ENCODE data around the gene SOAT1.
"Not testable (repeated sequence)": the region's sequence is repeated elsewhere in the genome, so short reads cannot be mapped to it uniquely, and the experiment has no call there.

The SOAT1 gene

DNA sequence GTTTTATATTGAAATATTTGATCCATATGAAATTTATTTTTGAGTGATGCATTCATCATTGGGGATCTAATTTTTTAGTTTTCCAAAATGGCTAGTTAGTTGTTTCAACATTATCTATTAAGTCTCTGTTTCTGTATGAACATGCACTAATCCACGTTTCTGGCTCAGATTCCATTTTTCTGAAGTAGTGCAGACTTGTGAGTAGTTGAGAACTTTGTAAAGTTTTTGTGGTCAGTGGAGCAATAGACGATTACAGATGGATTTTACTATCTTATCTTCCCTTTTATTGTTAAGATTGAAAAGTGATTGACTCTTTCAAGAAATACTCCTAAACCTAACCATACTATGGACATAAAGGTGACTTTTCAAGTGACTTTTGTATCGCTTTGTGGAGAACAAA, 16.7 kb downstream of the SOAT1 start:
- no peak for DNase-seq

DNA sequence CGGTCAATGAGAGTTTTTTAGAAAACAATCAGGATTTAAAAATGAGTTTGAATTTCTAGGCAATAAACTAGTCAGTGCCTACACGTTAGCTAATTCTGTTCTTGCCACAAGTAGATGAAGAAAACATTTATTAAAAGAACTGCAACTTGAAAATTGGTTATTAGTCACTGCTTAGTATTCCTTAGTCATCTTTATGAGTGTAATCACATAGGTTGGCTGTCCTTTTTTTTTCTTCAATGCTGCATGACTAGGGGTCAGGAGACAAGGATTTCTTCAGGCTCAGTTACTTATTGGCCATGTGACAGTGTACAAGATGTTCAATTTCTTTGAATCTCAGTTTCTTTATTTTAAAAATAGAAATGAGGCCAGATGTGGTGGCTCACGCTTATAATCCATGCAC, 17.1 kb downstream of the SOAT1 start:
- DNase-seq = no peak

DNA sequence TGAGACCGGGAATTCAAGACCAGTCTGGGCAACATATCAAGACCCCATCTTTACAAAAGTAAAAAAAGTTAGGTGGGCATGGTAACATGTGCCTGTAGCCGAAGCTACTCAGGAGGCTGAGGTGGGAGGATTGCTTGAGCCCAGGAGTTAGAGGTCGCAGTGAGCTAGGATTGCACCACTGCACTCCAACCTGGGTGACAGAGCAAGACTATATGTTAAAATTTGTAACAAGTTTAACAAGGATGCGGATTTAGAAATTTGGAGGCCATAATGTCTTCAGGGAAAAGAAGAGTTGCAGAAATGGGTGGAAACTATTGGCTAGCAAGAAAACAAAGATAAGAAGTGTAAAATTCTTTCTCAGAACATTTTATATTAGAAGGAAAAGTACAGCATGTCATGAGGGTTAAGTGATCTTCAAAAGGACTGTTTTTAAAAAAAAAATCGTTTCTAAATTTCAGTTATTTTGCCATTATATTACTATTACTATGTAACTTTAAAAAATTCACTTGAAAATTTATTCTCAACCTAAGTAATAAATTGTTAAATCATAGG, 17.6 kb downstream of the SOAT1 start:
- DNase-seq = no peak

DNA sequence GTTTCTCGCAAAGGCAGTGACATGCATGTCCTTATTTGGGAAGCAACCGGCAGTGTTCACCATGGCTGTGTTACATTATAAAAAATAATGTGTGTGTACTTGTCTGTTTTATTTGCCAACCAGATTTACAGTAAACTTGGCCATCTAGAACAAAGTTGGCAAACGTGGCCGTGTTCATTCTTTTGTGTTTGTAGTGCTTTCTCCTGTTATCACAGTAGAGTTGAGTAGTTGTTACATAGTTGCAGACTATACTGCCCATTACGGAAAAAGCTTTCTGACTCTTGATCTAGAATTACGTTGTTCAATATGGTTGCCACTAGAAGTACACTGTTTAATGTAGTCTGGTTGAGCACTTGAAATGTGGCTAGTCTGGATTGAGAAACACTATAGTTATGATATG, 19.4 kb downstream of the SOAT1 start:
- DNase-seq = no peak

DNA sequence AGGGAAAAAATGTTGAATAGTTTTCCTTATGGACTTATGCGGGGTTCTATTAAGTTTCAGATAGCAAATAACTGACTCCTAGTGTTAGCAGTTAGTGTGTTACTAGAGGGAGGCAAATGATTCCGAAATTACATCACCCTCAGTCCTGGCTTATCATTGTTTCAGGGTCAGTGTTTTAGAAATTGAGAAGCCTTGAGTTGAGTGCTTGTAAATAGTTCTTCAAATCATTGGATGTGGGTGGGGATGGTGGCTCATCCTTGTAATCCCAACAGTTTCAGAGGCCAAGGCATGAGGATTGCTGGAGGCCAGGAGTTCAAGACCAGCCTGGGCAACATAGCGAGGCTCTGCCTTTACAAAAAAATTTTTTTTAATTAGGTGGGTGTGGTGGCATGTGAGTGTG, 21.3 kb downstream of the SOAT1 start:
- no peak for DNase-seq

DNA sequence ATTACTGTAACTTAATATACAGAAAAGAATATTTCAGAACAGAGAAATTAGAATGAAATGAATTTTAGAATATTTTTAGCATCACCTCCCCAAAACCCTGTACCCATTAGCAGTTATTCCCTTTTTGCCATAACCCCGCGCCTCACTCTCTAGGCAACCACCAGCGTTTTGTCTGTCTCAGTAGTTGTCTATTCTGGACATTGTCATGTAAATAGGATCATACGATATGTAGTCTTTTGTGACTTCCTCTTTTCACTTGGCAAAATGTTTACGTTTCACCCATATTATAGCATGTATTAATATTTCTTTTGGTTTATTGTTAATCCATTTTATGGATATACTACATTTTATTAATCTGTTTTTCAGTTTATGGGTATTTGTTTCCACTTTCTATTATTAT, 24.9 kb downstream of the SOAT1 start:
- no peak for DNase-seq

DNA sequence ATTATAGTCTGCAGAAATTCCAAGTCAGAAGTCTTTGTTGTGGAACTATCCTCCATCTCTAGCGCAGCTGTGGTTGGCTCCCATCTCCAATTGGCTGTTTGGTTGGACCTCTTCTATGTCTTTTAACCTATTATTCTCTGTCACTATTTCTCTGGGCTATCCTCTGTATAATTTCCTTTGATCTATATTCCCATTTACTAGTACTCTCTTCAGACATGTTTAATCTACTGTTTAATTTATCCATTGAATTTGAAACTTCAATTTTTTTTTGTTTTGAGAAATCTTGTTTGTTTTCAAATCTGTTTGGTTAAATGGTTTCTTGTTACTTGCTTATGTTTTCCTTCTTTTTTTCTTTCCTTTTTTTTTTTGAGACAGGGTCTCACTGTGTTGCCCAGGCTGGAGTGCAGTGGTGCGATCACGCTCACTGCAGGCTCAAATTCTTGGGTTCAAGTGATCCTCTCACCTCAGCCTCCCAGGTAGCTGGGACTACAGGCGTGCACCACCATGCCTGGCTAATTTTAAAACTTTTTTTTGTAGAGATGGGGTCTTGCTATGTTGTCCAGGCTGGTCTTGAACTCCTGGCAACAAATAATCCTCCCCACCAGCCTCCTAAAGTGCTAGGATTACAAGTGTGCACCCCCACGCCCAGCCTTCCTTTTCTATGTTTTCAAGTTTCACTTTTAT, 28.1 kb downstream of the SOAT1 start:
- no peak for DNase-seq

DNA sequence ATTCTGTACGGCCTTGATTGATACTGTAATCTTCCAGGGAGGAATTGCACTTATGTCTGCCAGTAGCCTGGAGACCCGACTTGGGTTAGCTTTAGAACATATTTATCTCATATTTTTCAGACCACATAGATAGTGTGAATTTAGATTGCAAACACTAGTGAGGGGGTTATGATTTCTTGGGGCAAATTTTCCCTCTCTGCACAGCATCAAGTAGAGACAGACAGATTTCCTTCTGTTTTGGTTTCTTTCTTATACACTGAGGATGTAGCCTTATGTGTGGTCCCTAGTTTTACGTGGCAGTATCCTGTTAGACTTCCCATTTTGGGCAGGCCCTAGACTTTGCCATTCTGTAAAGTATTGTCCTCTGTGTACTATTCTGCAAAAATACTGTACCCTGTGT, 29.0 kb downstream of the SOAT1 start:
- no peak for DNase-seq

DNA sequence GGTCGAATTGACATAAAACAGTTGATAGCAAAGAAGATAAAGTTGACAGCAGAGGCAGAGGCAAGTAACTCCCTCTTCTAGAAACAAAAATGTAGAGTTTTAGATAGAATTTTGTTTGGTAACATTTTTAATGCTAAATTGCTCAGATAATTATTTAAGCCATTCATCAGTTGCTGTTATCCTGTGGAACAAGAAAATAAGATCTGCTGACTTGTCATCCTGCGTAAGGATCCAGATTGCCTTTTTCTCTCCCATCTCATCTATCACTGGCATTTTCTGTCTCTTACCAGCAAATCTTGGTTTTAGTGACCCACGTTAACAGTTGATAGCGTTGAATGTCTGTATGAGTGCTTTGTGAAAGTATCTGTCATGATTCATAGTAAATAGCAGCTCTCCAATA, 29.8 kb downstream of the SOAT1 start:
- DNase-seq = no peak

DNA sequence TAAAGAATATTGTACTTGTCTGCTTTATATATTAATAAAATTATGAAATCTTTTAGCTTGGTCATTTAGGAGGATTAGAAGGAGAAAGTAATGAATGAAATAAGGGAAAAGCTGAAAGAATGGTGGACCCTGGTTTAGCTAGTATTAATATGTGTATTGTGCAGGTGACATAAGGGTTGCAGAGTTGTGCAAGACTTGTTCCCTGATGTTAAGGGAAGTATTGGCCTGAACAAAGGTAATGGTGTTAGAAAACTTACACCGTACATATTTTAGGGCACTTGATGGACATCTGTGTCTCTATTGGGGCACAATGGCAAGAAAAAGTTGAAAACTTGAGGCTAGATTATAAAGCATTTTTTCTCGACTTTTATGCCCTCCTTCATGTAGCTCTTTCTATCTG, 32.2 kb downstream of the SOAT1 start:
- no peak for DNase-seq

DNA sequence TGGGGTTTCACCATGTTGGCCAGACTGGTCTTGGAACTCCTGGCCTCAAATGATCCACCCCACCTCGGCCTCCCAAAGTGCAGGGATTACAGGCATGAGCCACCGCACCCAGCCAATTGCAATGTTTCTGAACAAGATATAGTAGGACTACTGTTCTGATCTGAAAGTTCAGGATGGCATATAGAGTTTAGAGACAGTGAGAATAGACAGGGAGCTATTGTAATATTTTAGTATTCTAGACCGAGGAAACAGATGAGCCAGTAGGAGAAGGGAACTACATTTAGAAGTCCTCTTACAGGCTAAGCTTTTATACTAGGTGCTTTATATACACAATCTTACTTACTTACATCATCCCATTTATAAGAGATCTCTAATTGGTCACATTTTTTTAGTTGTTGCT, 33.1 kb downstream of the SOAT1 start:
- no peak for DNase-seq

DNA sequence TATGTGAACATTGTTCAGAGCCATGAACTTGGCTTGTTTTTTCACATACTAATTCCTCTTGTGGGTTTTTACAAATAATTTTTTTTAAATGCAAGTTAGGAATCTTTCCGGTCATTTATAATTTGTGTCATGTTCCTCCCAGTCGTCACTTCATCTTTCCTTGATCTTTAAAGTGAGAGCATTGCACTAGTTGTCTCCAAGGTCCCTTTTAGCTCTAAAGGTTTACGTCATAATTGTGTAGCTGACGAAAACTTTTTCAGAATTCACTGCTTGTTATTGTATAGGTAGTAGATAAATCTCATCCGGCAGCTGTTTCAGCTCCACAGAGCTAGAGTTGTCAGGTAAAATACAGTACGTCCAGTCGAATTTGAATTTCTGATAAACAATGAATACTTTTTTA, 33.6 kb downstream of the SOAT1 start:
- no peak for DNase-seq

DNA sequence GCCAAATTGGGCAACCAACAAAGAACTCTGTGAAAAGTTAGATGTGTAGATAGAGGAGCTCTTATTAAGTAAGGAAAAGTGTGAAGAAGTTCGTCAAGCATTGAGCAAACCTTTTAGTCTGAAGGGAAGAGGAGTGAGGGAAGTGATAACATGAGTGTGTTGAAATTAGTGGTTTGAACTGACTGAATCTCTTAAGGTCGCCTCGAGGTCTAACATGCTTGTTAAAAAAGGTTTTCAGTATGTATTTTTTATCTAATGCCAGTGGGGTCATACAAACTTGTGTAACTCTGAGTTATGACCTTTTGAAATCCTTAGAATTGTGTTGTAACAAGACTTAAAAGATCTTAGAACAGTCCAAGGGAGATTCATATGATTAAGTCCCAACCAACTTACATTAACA, 34.1 kb downstream of the SOAT1 start:
- no peak for DNase-seq

DNA sequence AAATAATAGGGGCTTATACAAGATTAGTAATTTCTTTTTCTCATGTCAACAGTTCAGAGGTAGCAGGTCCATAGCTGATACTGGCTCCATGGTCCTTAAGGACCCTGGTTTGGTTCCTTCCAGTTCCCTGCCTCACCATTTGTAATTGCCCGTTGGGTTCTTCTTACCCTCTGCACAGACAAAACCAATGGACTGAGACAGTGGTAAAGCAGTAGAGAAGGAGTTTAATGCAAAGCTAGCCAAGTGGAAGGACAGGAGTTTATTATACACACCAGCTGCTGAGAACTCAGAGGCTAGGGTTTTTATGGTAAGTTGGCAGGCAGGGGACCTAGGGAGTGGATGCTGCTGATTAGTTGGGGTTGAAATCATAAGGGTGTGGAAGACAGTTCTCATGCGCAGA, 36.3 kb downstream of the SOAT1 start:
- no peak for DNase-seq

DNA sequence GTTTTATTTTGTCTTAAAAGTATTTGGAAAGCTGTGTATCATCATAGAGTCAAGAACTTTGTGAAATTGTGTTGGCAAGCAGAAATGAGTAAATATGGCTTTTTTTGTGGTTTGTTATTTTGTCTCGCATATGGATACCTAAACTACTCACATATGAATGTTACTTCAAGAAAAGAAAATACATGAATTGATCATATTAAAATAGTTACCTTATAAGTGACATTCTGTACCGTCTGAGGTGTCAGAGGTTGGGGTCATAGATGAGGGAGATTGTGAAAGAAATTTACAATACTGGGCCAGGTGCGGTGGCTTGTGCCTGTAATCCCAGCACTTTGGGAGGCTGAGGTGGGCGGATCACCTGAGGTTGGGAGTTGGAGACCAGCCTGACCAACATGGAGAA, 40.8 kb downstream of the SOAT1 start:
- DNase-seq = no peak

DNA sequence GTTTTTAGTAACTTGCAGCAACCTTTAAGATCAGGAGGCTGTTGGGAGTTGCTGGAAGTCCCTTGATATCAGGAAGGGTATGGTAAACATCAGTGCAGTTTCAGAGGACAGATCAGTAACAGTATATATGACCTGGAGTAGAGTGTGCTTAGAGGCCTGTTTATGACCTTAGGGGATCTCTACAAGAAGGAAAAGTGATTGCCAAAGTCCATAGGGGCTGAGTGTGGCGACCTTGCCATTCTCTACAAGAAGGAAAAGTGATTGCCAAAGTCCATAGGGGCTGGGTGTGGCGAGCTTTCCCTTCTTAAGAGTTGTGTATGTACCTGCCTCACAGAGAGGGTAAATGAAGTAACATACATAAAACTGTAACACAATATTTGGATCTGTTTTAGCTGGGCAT, 43.7 kb downstream of the SOAT1 start:
- no peak for DNase-seq

DNA sequence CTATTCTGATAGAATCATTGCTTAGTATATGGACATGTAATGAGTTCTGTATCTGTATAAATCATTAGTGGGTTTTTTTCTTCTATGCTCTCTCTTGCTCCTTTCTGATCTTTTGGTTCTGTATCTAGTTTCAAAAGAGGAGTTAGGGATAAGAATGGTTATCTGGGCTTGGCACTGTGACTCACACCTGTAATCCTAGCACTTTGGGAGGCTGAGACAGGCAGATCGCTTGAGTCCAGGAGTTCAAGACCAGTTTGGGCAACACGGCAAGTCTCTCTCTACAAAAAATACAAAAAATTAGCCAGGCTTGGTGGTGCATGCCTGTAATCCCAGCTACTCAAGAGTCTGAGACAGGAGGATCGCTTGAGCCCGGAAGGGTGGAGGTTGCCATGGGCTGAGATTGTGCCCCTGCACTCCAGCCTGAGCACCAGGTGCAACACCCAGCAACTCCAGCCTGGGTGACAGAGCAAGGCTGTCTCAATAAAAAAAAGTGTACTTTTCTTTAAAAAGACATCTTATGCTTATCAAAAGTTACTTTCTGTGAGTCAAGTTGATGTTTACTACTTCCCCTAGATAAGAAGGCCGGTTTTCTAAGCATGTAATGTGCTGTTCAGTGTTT, 44.5 kb downstream of the SOAT1 start:
- DNase-seq = no peak

DNA sequence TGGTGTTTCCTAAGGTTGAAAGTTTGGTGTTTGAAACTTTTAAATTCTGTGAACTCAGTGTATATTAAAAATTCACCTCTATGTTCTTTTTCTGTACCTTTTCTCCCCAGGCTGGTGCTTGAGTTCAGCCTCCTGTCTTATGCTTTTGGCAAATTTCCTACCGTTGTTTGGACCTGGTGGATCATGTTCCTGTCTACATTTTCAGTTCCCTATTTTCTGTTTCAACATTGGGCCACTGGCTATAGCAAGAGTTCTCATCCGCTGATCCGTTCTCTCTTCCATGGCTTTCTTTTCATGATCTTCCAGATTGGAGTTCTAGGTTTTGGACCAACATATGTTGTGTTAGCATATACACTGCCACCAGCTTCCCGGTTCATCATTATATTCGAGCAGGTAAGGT, 47.3 kb downstream of the SOAT1 start:
- no peak for DNase-seq

DNA sequence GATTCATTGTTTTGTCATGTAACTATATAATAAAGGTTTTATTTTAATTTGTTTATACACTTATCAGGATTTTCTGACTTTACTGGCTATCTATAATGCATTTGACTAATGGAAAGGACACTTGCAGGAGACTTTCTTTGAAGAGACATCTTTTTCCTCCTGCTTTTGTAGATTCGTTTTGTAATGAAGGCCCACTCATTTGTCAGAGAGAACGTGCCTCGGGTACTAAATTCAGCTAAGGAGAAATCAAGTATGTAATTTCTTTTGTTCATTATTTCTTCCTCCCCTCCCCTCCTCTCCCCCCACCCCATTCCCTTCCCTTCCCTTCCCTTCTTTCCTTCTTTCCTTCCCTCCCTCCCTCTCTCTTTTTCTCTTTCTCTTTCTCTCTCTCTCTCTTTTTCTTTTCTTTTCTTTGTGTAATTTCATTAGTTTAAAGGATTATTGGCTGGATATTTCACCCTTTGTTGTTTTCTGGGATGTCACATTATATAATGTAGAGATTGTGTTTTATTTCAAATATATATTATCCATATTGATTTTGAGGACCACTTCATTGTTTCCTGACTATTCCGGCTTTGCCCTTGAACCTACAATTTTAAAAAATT, 48.4 kb downstream of the SOAT1 start:
- no peak for DNase-seq

DNA sequence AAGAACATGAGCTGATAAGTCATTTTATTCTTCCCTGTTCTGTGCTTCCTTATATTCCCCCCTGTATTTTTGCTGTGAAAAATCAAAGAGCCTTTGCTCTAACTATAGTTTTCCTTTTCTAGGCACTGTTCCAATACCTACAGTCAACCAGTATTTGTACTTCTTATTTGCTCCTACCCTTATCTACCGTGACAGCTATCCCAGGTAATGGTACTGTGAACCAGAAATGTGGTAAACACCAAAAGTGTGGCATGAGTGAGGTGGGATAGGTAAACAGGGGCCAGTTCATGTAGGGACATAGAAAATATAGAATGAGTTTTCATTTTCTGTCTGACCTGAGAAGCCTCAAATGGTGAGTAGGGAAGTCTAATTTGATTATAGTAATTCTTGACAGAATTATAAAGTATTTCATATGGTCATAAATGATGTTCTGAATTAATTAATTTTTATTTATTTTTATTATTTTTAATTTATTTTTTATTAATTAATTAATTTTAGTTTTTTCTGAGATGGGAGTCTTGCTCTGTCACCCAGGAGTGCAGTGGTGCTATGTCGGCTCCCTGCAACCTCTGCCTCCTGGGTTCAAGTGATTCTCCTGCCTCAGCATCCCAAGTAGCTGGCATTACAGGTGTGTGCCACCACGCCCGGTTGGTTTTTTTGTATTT, 49.3 kb downstream of the SOAT1 start:
- no peak for DNase-seq

DNA sequence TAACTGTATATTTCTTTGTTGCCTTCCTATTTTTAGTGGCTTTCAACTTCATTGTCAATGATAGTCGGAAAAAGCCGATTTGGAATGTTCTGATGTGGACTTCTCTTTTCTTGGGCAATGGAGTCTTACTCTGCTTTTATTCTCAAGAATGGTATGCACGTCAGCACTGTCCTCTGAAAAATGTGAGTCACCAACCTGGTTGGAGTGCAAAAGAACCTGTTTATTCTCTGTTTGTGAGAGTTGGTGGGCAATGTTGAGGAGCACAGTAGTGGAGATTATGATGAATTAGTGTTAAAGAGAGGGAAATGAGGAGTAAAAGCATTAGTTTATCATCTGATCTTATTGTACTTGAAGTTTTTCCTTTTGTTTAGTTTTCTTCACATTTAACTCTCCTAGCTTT, 57.7 kb downstream of the SOAT1 start:
- DNase-seq = no peak

DNA sequence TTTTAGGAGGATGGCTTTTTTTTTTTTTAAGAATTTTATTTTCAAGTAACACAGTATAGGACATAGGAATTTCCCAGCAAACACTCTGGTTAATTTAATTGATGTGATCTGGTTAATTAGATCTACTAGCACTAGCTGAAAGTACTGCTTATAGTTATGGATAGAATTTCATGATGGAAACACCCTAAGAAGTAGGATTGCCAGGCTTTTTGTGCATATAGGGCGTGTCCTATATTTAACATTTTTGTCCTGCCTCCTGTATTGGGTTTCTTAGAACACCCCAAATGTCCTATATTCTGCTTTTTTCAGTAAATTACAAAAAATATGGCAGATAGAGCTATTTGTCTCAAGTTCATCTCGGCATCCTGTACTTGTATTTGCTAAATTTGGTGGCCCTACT, 58.6 kb downstream of the SOAT1 start:
- no peak for DNase-seq

DNA sequence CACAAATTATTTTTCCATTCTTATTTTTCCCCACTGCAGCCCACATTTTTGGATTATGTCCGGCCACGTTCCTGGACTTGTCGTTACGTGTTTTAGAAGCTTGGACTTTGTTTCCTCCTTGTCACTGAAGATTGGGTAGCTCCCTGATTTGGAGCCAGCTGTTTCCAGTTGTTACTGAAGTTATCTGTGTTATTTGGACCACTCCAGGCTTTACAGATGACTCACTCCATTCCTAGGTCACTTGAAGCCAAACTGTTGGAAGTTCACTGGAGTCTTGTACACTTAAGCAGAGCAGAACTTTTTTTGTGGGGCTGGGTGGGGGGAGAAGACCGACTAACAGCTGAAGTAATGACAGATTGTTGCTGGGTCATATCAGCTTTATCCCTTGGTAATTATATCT, 59.9 kb downstream of the SOAT1 start:
- DNase-seq = no peak

DNA sequence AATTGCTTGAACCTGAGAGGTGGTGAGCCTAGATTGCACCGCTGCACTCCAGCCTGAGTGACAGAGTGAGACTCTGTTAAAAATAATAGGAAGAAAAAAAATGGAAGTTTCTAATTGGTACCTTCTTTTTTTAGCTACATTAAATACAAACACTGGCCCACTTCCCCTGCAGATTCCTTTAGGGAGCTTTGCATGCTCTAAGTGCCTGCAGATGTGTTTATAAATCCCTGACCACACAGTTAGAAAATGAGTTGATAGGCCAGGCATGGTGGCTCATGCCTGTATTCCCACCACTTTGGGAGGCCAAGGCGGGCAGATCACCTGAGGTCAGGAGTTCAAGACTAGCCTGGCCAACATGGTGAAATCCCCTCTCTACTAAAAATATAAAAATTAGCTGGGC, 68.0 kb downstream of the SOAT1 start:
- DNase-seq = not testable (repeated sequence)
